Choroid plexus epithelial cell (primary cell): ENCODE results near the gene AIP.

Source experiments
- DNase-seq: peaks from one replicate; pipeline ENCODE4 v3.0.0-alpha.2; 2010; ENCODE audit warnings: low read depth
- H3K4me3 ChIP-seq: 2 replicates; pipeline ENCODE4 v1.5.1; 2011; ENCODE audit warnings: low read depth, mild to moderate bottlenecking, control low read depth, low read length, moderate library complexity
- TF ChIP-seq, protein P1 (sequence below): conservative IDR thresholded peaks from 2 replicates; pipeline ENCODE4 v1.5.1; 2011; ENCODE audit warnings: low read depth, mild to moderate bottlenecking, control low read depth, inconsistent platforms, low read length, moderate library complexity

Gene AIP

DNA sequence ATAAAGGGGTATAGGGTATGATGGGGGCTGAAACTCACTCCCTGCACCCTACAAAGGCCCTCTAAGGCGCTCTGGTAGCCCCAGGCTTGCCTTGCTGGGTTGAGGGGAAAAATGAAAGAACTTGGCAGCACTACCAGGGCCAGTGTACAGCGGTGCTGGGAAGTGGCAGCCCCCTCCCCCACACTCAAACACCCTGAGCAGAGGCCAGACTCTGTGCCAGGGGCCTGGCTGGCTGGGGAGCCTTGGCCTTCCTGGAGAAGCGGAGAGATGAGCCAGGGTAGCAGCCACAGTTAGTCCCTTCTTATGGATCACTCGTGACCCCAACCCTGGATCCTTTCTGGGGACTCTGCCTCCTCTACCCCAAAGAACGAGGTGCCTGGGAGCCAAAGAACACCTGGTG, 16.5 kb upstream of the AIP start:
- TF ChIP-seq, protein P1, sequence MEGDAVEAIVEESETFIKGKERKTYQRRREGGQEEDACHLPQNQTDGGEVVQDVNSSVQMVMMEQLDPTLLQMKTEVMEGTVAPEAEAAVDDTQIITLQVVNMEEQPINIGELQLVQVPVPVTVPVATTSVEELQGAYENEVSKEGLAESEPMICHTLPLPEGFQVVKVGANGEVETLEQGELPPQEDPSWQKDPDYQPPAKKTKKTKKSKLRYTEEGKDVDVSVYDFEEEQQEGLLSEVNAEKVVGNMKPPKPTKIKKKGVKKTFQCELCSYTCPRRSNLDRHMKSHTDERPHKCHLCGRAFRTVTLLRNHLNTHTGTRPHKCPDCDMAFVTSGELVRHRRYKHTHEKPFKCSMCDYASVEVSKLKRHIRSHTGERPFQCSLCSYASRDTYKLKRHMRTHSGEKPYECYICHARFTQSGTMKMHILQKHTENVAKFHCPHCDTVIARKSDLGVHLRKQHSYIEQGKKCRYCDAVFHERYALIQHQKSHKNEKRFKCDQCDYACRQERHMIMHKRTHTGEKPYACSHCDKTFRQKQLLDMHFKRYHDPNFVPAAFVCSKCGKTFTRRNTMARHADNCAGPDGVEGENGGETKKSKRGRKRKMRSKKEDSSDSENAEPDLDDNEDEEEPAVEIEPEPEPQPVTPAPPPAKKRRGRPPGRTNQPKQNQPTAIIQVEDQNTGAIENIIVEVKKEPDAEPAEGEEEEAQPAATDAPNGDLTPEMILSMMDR: no peak
- no peak for DNase-seq
- no peak overlapping the region for H3K4me3 ChIP-seq

DNA sequence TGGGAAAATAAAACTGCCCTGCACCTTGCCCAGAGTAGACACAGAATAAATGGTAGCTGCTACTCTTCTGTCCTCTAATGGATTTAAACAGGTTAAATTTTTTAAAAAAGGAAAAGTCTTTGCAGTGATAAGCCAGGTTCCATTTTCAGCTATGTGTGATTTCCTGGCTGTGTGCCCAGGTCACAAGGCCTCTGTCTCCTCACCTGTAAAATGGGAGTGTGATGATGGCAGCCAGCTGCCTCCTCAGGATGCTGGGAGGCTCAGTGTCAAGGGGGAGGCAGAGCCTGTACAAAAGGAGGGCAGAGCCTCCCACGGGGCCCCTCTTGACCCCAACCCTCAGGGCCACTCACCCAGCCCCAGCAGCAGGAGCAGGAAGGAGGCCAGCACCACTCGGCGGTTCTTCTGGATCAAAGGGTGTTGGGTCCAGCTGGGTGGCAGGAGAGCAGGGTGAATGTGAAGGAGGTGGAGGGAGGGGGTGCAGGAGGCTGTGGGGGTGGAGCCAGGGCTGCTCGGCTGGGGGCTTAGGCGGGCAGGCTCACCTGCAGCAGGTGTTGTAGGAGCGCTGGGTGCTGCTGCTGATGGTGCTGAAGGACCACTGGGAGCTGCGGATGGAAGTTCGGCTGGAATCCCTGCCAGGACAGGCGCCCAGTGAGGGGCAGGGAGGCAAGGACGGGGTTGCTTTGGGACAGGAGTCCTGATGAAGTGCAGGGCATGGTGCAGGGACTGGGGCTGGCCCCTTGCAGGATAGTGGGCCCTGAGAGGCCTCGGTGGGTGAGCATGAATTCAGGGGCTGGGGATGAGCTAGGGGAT, 15.7 kb upstream of the AIP start:
- H3K4me3 ChIP-seq: no peak overlapping the region
- TF ChIP-seq, protein P1: no peak
- no peak for DNase-seq

DNA sequence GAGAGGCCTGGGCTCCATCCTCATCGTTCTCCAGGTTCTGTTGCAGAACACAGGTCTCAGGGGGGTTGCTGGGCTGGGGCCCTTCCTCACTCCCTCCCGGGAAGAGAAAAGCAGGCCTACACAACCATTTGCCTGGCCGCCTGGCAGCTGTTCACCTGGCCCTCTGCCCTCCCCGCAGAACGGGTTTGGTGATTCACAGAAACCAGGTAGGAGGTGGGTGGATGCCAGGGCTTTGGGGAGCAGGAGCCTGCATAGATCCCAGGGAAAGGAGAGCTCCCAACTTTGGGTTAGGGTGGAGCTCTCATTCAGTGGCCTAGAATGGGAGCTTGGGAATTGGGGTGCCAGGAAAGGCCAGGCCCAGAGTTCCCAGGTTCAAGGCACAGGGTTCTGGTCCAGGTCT, 14.8 kb upstream of the AIP start:
- TF ChIP-seq, protein P1: no peak
- DNase-seq: no peak
- peak overlapping the region; percentile 83 for H3K4me3 ChIP-seq

GRCh38 chr11:67468456-67468758, 14.4 kb upstream of the AIP start:
- DNase-seq: no peak
- peak overlapping the region; percentile 83 for H3K4me3 ChIP-seq
- TF ChIP-seq, protein P1: no peak

- TF ChIP-seq, protein P1: peak; percentile 38
- DNase-seq: peak; percentile 93
- peak within 1 kb of the TSS; percentile 83 for H3K4me3 ChIP-seq
Observed at GRCh38 chr11:67468759-67469507, 13.9 kb upstream of the AIP start, which contains the start of gene TMEM134. TSS of gene TMEM134 (minus strand) at chr11:67469251. CDS start at chr11:67469192, 59 bp downstream.

DNA sequence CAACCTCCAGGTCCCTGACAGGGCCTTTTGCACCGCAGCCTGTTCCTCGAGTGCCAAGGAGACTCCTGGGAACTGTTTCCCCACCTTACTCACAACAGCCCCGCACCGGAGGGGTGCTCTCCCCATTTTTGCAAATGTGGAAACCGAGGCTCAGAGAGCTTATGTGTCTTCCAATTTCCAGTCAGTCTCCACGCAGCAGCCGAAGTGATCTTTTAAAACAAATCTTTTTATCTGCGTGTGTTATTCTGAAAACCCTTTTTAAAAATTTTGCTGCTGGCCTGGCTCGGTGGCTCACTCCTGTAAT, 13.4 kb upstream of the AIP start:
- TF ChIP-seq, protein P1: no peak
- no peak for DNase-seq
- peak overlapping the region; percentile 83 for H3K4me3 ChIP-seq
